ENCODE data around the gene MEIKIN. TPM values are rescaled to one million over a fixed set of nuclear protein-coding genes. Genes with fewer than 3 reads are reported as not detected.

Gene MEIKIN
- total and polyA plus RNA-seq, 2 of the 13 experiments (the other 11 are each of a cell fraction or from before 2014, with no cell fraction given) = not detected

GRCh38 chr5:131994533-131995226, 49.2 kb upstream of the MEIKIN start (continued):
- TF ChIP-seq ZNF101 (CRISPR knock-in tag; IDR thresholded peaks at IDR 0.05; ENCODE audit: borderline replicate concordance, low read depth) = no peak
- TF ChIP-seq ASH2L (IDR thresholded peaks at IDR 0.05; ENCODE audit: insufficient read length, low read depth, low read length) = no peak
- TF ChIP-seq SMARCE1 (IDR thresholded peaks at IDR 0.05; ENCODE audit: borderline replicate concordance) = no peak
- no peak; the same call in 1 of the 2 replicates for TF ChIP-seq ZXDC (CRISPR knock-in tag; IDR thresholded peaks at IDR 0.05)
- no peak for TF ChIP-seq ZNF552 (CRISPR knock-in tag; IDR thresholded peaks at IDR 0.05; ENCODE audit: borderline replicate concordance)
- no peak for TF ChIP-seq ZNF318 (CRISPR knock-in tag; IDR thresholded peaks at IDR 0.05)
- no peak for TF ChIP-seq MED13 (CRISPR knock-in tag; IDR thresholded peaks at IDR 0.05)
- peak; percentile 77 for TF ChIP-seq TEAD3 (CRISPR knock-in tag; optimal IDR thresholded peaks at IDR 0.05; ENCODE audit: borderline replicate concordance)
- no peak for TF ChIP-seq PHF5A (CRISPR knock-in tag; IDR thresholded peaks at IDR 0.05; ENCODE audit: low read depth, unreplicated experiment)
- TF ChIP-seq SRF (IDR thresholded peaks at IDR 0.05; ENCODE audit: low read depth, low read length) = no peak
- TF ChIP-seq HNF4A (CRISPR knock-in tag; IDR thresholded peaks at IDR 0.05) = peak; percentile 61
- TF ChIP-seq FOSL2 (CRISPR knock-in tag; IDR thresholded peaks at IDR 0.05) = no peak
- TF ChIP-seq ZNF775 (CRISPR knock-in tag; IDR thresholded peaks at IDR 0.05; ENCODE audit: borderline replicate concordance) = no peak
- no peak for TF ChIP-seq ZNF773 (CRISPR knock-in tag; IDR thresholded peaks at IDR 0.05; ENCODE audit: borderline replicate concordance)
- no peak for TF ChIP-seq PLSCR1 (CRISPR knock-in tag; IDR thresholded peaks at IDR 0.05; ENCODE audit: borderline replicate concordance)
- no peak for TF ChIP-seq IKZF5 (CRISPR knock-in tag; IDR thresholded peaks at IDR 0.05)
- TF ChIP-seq MIER2 (CRISPR knock-in tag; IDR thresholded peaks at IDR 0.05) = no peak; the same call in 1 of the 2 replicates
